Neural progenitor cell (in vitro differentiated cells): ENCODE data around the gene PRND.

Source experiments
- EZH2 ChIP-seq: fragments of 200-600 bp; sonication (generic); IDR thresholded peaks from 2 replicates; pipeline ENCODE4 v1.6.1; 2017; ENCODE audit warnings: antibody characterized with exemption, mild to moderate bottlenecking, moderate library complexity
- EZH2phosphoT487 ChIP-seq: fragments of 200-600 bp; sonication (generic); IDR thresholded peaks from 2 replicates; pipeline ENCODE4 v1.6.1; 2017; ENCODE audit warnings: antibody characterized with exemption
- TF ChIP-seq, protein P1 (sequence below): fragments of 200-600 bp; sonication (generic); IDR thresholded peaks from 2 replicates; pipeline ENCODE4 v1.5.1; 2017; ENCODE audit warnings: antibody characterized with exemption, mild to moderate bottlenecking

DNA sequence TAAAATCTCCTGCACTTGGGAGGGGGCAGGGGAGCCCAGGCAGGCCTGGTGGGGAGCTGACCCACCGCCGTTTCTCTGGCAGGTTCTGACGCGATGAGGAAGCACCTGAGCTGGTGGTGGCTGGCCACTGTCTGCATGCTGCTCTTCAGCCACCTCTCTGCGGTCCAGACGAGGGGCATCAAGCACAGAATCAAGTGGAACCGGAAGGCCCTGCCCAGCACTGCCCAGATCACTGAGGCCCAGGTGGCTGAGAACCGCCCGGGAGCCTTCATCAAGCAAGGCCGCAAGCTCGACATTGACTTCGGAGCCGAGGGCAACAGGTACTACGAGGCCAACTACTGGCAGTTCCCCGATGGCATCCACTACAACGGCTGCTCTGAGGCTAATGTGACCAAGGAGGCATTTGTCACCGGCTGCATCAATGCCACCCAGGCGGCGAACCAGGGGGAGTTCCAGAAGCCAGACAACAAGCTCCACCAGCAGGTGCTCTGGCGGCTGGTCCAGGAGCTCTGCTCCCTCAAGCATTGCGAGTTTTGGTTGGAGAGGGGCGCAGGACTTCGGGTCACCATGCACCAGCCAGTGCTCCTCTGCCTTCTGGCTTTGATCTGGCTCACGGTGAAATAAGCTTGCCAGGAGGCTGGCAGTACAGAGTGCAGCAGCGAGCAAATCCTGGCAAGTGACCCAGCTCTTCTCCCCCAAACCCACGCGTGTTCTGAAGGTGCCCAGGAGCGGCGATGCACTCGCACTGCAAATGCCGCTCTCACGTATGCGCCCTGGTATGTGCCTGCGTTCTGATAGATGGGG, 3.0 kb downstream of the PRND start:
- TF ChIP-seq, protein P1, sequence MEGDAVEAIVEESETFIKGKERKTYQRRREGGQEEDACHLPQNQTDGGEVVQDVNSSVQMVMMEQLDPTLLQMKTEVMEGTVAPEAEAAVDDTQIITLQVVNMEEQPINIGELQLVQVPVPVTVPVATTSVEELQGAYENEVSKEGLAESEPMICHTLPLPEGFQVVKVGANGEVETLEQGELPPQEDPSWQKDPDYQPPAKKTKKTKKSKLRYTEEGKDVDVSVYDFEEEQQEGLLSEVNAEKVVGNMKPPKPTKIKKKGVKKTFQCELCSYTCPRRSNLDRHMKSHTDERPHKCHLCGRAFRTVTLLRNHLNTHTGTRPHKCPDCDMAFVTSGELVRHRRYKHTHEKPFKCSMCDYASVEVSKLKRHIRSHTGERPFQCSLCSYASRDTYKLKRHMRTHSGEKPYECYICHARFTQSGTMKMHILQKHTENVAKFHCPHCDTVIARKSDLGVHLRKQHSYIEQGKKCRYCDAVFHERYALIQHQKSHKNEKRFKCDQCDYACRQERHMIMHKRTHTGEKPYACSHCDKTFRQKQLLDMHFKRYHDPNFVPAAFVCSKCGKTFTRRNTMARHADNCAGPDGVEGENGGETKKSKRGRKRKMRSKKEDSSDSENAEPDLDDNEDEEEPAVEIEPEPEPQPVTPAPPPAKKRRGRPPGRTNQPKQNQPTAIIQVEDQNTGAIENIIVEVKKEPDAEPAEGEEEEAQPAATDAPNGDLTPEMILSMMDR, result no peak
- TF ChIP-seq EZH2, result no peak
- no peak for TF ChIP-seq EZH2phosphoT487
